Stimulated activated CD8-positive, alpha-beta memory T cell treated with anti-CD3 and anti-CD28 coated beads, Interleukin-12 subunit alpha, Interleukin-12 subunit beta, amount 100 ng/mL, for 24 hours (primary cell): Measurements from ENCODE around the gene ZNF853.
"Not testable (repeated sequence)": the region's sequence is repeated elsewhere in the genome, so short reads cannot be mapped to it uniquely, and the experiment has no call there.

Experiments used
- DNase-seq: peaks from one replicate; pipeline ENCODE4 v3.0.0-alpha.2; 2020; ENCODE audit errors: extremely low read depth

The ZNF853 gene

DNA sequence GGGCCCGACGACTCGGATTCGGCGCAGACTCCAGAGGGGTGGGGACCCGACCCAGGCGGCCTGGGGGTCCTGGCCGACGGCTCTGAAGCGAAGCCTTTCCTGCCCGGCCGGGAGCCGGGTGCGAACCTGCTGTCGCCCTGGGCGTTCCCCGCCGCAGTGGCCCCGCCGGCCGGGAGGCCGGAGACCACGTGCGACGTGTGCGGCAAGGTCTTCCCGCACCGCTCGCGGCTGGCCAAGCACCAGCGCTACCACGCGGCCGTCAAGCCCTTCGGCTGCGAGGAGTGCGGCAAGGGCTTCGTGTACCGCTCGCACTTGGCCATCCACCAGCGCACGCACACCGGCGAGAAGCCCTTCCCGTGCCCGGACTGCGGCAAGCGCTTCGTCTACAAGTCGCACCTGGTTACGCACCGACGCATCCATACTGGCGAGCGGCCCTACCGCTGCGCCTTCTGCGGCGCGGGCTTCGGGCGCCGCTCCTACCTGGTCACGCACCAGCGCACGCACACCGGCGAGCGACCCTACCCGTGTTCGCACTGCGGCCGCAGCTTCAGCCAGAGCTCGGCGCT is 37.1 kb downstream of the ZNF853 start:
- DNase-seq: no peak

DNA sequence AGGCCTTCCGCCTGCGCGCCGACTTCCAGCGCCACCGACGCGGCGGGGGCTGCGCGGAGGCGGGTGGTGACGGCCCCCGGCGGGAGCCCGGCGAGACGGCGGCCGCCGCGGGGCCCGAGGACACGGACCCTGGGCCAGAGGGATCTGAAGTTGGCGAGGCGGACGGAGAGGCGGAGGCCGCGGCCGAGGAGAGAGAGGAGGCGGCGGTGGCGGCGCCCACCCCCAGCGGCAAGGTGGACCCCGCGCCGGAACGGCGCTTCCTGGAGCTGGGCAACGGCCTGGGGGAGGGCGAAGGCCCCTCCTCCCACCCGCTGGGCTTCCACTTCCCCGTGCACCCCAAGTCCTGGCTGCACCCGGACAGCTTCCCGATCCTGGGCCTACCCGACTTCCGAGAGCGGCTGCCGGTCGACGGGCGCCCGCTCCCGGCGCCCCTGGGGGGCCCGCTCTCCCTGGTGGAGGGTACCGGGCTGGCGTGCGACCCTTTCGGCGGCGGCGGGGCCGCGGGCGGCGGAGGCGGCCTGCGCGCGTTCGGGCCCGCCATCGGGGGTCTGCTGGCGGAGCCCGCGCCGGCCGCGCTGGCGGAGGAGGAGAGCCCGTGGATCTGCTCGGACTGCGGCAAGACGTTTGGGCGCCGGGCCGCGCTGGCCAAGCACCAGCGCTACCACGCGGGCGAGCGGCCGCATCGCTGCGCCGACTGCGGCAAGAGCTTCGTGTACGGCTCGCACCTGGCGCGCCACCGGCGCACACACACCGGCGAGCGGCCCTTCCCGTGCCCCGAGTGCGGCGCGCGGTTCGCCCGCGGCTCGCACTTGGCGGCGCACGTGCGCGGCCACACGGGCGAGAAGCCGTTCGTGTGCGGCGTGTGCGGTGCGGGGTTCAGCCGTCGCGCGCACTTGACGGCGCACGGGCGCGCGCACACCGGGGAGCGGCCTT is 37.9 kb downstream of the ZNF853 start:
- no peak for DNase-seq

DNA sequence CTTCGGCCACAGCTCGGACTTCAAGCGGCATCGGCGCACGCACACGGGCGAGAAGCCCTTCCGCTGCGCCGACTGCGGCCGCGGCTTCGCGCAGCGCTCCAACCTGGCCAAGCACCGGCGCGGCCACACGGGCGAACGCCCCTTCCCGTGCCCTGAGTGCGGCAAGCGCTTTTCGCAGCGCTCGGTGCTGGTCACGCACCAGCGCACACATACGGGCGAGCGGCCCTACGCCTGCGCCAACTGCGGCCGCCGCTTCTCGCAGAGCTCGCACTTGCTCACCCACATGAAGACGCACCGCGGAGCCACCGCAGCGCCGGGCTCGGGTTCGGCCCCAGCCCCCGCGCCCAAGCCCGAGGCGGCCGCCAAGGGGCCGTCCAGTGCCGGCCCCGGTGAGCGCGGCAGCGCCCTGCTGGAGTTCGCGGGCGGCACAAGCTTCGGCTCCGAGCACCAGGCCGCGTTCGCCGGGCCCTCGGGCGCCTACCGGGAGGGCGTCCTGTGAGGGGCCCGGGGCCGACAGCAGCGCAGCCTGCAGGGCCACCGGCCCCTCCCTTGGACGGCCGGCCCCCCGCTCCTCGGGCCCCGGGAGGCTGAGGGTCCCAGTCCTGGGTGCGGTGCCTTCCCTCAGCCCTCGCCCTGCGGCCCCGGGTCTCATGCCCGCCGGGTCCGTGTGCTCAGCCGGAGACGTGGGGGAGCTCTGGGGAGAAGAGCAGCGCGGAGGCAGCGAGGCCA is 38.9 kb downstream of the ZNF853 start:
- DNase-seq: no peak

DNA sequence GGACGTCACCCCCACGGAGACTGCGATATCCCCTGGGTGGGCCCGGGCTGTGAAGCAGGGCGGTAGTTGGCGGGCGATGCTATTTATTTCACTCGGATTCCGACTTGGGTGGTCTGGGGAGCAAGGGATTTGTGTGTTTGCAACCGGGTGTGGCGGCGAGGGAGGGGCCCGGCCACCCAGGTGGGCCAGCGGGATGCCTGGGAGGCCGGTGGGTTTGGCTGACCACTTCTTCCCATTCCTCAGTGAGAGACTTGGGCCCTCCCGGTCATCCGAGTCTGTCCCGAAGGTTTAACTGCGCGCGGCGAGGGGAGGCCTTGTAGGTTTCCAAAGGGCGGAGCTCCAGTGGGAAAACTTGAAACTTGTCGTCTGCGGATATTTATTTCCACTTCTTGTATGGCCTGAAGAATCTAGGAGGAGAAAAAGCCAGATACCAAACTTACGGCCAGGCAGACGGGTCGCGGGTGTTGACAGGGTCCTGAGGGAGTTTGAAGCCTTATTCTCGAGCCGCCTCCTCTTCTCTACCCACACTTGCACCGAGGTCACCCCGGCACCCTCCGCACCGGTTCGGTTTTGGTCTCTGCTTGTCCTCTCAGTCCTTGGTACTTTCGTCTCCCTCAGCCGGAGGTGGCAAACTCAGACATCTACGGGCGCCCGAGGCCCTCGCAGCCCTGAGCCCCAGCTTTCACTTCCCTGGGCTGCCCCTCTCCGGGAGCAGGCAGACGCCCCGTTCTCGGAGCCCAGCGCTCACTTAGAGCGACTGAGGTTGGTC is 39.6 kb downstream of the ZNF853 start:
- no peak for DNase-seq

DNA sequence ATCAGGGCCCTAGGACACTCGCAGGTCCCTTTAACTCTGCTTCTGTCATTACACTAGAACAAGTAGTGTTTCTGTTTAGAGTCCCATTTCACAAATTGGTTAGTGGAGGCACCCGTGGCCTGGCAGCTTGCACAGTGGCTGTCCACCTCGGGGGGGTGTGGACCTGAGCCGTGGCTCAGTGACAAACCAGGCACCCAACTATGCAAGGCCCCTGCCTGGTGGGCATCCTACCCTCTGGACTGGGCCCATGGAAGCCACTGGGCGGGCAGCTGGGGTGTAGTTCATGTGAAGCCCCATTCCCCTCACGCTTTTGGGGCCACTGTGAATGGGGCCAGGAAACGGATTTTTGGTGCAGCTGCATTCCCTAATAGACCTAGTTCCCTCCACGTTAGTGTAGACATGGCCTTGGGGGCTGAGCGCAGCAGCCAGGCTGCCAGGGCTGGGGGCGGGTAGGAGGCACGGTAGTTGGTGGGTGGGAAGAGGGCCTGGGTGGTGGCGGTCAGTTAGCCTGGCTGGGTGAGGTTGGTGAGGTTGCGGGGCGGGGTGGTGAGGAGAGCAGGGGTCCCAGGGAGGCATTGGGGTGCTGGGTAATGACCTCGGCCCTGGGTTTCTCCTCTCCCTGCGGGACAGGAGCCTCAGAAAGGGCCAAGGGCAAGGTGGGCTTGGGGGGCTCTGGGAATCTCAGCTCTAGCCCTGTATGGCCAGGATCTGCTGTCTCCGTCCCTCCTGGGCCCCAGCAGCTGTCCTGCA is 40.4 kb downstream of the ZNF853 start:
- no peak for DNase-seq

DNA sequence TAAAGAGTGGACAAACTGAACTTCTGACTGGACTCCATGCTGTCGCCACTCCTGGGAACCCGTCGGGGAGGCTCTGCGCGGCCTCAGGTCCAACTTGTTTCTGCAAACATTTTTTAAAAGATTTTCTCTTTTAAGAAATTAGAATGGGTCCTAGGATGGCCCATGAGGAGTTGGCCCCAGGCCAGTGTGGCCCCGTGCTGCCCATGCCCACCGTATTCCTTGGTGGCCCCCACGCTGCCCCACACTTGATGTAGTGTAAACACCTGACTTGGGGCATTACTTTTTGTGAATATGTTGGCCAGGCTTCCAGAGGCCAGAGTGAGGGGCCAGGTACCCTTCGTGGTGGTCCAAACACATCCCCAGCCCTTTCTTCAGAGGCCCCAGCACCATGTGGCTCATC is 41.0 kb downstream of the ZNF853 start:
- DNase-seq: no peak

DNA sequence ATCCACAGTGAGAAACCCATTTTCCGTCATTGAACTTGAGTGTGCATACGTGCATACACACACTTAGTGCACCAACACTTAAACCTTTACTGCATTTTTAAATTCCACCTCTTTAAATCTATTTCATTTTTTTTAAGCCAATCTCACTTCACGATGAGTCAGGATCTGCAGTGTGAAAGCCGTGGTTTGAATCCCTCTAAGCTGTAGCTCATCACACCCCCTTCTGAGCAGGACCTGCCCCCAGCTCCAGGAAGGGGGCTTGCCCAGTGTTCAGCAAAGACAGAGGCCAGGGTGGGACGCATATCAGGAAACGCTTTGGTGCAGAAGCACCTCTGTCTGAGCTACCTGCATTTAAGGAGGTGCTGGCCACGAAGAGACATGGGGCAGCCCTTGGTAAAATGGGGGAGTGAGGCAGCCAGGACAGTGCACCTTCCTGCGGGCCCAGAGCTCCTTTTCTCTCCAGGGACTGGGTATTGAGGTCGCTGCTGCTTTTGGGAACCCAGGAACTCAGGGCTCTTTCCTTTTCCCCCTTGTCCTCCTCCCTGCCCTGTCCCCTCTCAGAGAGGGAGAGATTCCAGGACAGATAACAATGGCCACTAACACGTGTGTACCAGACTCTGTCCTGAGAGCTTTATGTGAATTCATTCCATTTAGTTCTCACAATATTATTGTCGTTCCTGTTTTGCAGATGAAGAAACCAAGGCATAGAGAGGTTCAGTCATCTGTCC is 43.4 kb downstream of the ZNF853 start:
- DNase-seq: no peak

DNA sequence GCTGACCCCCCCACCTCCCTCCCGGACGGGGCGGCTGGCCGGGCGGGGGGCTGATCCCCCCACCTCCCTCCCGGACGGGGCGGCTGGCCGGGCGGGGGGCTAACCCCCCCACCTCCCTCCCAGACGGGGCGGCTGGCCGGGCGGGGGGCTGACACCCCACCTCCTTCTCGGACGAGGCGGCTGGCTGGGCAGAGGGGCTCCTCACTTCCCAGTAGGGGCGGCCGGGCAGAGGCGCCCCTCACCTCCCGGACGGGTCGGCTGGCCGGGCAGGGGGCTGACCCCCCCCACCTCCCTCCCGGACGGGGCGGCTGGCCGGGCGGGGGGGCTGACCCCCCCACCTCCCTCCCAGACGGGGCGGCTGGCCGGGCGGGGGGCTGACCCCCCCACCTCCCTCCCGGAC is 55.4 kb downstream of the ZNF853 start:
- DNase-seq: not testable (repeated sequence)
